Cardiac muscle cell (in vitro differentiated cells and primary cell): ENCODE results near the gene JTB. TPM values are rescaled to one million over a fixed set of nuclear protein-coding genes. Genes with fewer than 3 reads are reported as not detected.
A peak's percentile ranks its signal among the peaks of the same experiment; 100 is the strongest.

ENCODE experiments used
- DNase-seq, 2 donors: peaks; one replicate each; pipeline versions ENCODE4 v3.0.0 to v3.0.0-alpha.2; 2010 to 2017; ENCODE audit warnings: low read depth in 1 of 2, low spot score in 1 of 2
- H3K27ac ChIP-seq: fragments of 200-600 bp; sonication (generic); 2 replicates; pipeline ENCODE4 v1.5.1; 2016
- H3K27me3 ChIP-seq: fragments of 200-600 bp; sonication (generic); 2 replicates; pipeline ENCODE4 v1.6.0; 2016; ENCODE audit warnings: control low read depth
- H3K36me3 ChIP-seq: fragments of 200-600 bp; sonication (generic); 2 replicates; pipeline ENCODE4 v1.5.1; 2016; ENCODE audit warnings: control low read depth
- H3K4me1 ChIP-seq: fragments of 200-600 bp; sonication (generic); 2 replicates; pipeline ENCODE4 v1.8.1; 2017; ENCODE audit warnings: low read depth, mild to moderate bottlenecking, mixed run types
- H3K4me3 ChIP-seq: fragments of 200-600 bp; sonication (generic); 2 replicates; pipeline ENCODE4 v1.5.1; 2016; ENCODE audit warnings: mild to moderate bottlenecking
- H3K9me3 ChIP-seq: fragments of 200-600 bp; sonication (generic); 2 replicates; pipeline ENCODE4 v1.5.1; 2017; ENCODE audit warnings: low read depth, mild to moderate bottlenecking, control low read depth
- CTCF ChIP-seq: IDR thresholded peaks from 2 replicates; pipeline ENCODE4 v1.5.1; 2012; ENCODE audit warnings: low read depth, mild to moderate bottlenecking, low read length
- polyA plus RNA-seq: library from polyadenylated mRNA; unstranded; fragments of >200 nt; fragmentation: Nextera tagmentation; extraction: Ambion mirVana; gene quantifications from 2 replicates; pipeline ENCODE4 v1.2.1, GENCODE V29; 2016
- total RNA-seq: library from RNA; depleted of rRNA; stranded (reverse); fragments of >200 nt; gene quantifications from 2 replicates; pipeline ENCODE4 v1.2.3, GENCODE V29; 2016

JTB gene
- total and polyA plus RNA-seq, 2 experiments from 2014 or later, result 161 to 169 TPM

DNA sequence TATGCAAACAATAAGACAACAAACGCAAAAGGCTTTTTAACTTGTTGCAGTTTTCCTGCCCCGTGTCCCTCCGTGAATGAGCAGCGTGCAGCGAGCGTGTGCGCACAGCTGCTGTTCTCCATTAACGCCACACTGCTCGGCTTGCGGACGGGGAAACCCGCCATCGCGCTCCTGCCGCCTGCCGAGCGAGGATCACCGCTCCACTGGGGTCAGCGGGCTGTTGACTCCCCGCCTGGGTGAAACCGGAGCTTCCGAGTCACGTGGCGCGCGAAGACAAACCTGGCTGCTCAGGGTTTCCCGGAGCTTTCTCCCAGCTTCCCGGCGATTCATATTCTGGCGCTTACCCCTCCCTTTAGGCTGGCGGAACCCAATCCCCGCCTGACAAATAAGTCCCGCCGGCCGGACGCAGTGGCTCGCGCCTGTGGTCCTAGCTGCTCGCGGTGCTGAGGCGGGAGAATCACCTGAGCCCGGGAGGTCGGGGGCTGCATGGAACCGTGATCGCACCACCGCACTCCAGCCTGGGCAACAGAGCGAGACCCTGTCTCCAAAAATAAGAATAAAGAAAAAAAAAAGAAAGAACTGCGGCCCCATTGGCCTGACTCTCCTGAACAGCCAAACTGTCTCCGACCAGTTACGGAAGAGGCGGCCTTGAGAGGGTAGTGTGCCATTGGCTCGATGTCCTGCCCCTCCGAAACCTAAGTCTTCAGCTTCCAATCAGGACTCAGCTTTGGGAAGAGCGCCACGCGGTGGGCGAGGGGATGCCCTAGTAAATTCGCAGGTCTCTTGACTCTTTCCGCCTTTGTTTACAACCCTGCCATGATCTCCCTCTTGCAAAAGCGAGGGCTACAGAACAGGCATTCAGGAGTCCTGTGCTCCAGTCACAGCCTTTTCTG lies 10.1 kb downstream of the JTB start, which contains the start of gene CREB3L4:
TSS of gene CREB3L4 (plus strand) at position 796 of the 893 bp plus-strand sequence. CDS start 624 bp downstream, outside the sequence.
- Histone ChIP-seq H3K9me3 (no peaks in the 10 kb centered on the region), H3K4me3 (peak within 1 kb of the TSS; percentile 57), H3K36me3 (no peaks in the 10 kb centered on the region), H3K4me1 (peaks cover 10% of the 10 kb centered on the region), H3K27me3 (no peaks in the 10 kb centered on the region), H3K27ac (peak within 1 kb of the TSS; percentile 92)
- TF ChIP-seq CTCF, result peak; percentile 48
- peak; percentile 98 to 99 for DNase-seq

DNA sequence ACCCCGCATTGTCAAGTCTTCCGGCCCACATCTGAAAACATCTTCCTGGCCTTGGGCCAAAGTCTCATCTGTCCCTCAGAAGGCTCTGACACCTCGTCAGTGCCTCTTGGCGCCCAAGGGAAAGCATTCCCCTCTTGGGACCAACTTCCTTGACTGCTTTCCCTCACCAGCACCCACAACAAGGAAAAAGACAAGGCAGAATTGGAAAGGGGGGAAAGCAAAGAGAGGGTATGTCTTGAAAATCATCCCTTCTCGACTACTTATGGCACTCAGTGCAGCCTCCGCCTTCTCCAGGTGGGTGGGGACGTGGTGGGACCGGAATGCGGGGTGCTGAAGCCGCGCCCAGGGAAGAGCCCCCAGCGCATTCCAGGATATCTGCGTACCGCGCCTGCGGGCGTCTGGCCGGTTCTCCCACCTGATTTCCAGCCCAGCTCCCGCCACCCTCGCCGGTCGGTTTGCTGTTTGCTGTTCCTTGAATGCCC lies 13.6 kb downstream of the JTB start:
- DNase-seq, result peak; percentile 38 to 63
- no peak for TF ChIP-seq CTCF
- Histone ChIP-seq H3K4me1 (peaks cover 22% of the 10 kb centered on the region), H3K27ac (peak overlapping the region; percentile 90), H3K27me3 (no peaks in the 10 kb centered on the region), H3K36me3 (peaks cover 6% of the 10 kb centered on the region), H3K9me3 (no peaks in the 10 kb centered on the region), H3K4me3 (peak overlapping the region; percentile 58)

- Histone ChIP-seq H3K9me3 (no peaks in the 10 kb centered on the region), H3K27me3 (no peaks in the 10 kb centered on the region), H3K4me3 (peak within 1 kb of the TSS; percentile 58), H3K4me1 (peaks cover 17% of the 10 kb centered on the region), H3K27ac (peak within 1 kb of the TSS; percentile 90), H3K36me3 (peaks cover 6% of the 10 kb centered on the region)
- DNase-seq, result peak; percentile 97 to 99
- TF ChIP-seq CTCF, result no peak
These were observed 14.2 kb downstream of the JTB start, which contains the start of gene SLC39A1 for GRCh38 chr1:153963030-153963849. TSS of gene SLC39A1 (minus strand) at chr1:153963537. CDS start at chr1:153962715, 822 bp downstream.

DNA sequence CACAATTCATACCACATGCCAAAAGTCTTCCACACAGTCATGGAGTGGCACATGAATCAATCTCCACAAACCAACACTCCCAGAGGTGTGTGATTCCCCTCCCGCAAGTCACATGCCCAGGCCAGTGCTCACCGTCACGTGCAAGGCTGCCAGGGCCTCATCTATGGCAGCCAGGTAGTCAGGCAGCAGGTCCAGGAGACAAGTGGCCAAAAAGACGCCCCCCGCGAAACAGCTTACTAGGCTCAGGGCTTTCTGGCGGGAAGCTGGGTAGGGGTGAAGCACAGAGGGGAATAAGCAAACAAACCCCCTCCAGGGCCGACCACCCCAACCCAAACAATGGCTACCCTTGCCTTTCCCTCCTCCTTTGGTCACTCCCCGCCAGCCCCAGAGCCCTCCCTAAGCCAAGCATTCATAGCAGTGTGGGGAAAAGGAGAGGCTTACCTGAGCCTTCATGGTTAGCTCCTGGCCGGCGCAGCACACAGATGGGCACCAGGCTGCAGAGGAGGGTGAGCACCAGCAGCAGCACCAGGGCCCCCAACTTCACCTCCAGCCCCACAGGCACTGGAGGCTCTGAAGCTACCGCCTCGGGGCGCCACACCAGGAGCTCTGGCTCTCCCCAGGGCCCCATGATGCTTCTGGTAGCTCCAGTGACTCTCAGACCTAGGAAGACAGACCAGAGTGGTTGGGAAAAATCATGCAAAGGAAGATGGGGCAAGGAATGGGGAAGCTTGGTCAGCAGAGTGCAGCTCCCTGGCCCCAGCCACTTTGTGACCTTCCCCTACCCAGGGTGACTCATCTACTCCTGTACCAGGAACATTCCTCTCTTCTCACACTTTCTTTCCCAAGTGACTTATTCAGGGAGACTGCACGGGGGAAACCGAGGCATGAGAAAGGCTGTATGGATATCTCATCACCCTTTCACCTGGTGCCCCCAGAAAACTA lies 15.1 kb downstream of the JTB start:
- DNase-seq, result peak in 1 of 2 donors; percentile 57
- H3K27me3 ChIP-seq, result no peaks in the 10 kb centered on the region
- peak overlapping the region; percentile 58 for H3K4me3 ChIP-seq
- H3K9me3 ChIP-seq, result no peaks in the 10 kb centered on the region
- peaks cover 17% of the 10 kb centered on the region for H3K4me1 ChIP-seq
- H3K36me3 ChIP-seq, result peaks cover 6% of the 10 kb centered on the region
- H3K27ac ChIP-seq, result no peak overlapping the region
- TF ChIP-seq CTCF, result no peak

DNA sequence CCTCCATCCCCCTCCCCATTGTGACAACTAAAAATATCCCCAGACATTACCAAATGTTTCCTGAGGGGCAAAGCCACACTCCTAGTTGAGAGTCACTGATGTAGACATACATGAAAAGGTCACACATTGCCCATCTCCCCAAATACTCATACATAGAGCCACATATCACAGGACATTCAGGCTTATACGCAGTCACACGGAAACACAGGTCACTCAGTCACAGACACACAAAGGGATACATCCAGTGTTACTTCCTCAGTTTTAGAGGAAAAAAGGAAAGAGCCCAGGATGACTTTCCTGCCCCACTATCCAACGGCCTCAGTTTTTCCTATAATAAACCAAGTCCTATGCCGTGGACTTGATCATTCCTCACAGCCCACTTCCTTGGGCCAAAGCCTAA lies 16.1 kb downstream of the JTB start:
- TF ChIP-seq CTCF, result no peak
- Histone ChIP-seq H3K4me3 (no peak overlapping the region), H3K27me3 (no peaks in the 10 kb centered on the region), H3K36me3 (peaks cover 6% of the 10 kb centered on the region), H3K4me1 (peaks cover 23% of the 10 kb centered on the region), H3K27ac (no peak overlapping the region), H3K9me3 (no peaks in the 10 kb centered on the region)
- DNase-seq, result no peak
